ENCODE measurements around the gene CEACAM21. TPM values are rescaled to one million over a fixed set of nuclear protein-coding genes. Genes with fewer than 3 reads are reported as not detected.

CEACAM21 gene
- polyA plus RNA-seq (ENCODE audit: insufficient read length in 10 of 10): 1 to 10 TPM in 9 of 10 donors, under 1 TPM in 1; 0.72 to 3.4 (median 1.7) TPM
- long read RNA-seq, donor 1: 0 reads
- long read RNA-seq, donor 2, partial matches to known transcripts: 0 of 1 reads
- long read RNA-seq, donor 2, other reads (novel, unspliced or antisense): 0 of 1 reads
- long read RNA-seq, donor 3: 0 reads
- long read RNA-seq, donor 4: 0 reads
- long read RNA-seq, donor 5: 0 reads
- long read RNA-seq, donor 6: 0 reads
- long read RNA-seq, donor 7: 0 reads
- long read RNA-seq, donor 8: 0 reads
- long read RNA-seq, donor 9: 0 reads

DNA sequence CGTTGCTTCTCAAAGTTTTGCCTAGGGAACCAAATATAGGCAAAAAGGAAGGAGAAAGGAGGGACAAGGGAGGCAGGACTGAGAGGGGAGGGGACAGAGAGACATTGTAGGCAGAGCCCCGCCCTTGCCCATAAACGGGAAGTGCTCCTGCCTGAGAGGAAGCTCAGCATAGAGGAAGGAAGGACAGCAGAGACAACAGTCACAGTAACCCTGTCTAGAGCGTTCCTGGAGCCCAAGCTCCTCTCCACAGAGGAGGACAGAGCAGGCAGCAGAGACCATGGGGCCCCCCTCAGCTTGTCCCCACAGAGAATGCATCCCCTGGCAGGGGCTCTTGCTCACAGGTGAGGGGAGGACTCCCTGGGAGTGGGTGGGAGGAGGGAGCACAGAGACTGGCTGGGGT lies at the start of gene CEACAM21:
TSS of gene CEACAM21 (plus strand) at position 169 of the 400 bp plus-strand sequence. CDS start at position 278, 109 bp downstream.
- peak in 1 of 3 donors; percentile 36 for DNase-seq

DNA sequence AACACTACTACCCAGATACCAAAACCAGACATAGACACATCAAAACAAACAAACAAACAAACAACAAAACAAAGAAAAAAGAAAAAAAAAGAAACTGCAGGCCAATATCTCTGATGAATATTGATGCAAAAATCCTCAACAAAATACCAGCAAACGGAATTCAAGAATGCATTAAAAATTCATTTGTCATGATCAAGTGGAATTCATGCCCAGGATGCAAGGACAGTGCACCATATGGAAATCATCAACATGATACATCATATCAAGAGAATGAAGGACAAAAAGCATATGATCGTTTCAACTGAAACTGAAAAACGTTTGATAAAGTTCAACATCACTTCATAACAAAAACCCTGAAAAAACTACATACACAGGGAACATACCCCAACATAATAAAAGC lies 48.9 kb upstream of the CEACAM21 start:
- no peak for DNase-seq

DNA sequence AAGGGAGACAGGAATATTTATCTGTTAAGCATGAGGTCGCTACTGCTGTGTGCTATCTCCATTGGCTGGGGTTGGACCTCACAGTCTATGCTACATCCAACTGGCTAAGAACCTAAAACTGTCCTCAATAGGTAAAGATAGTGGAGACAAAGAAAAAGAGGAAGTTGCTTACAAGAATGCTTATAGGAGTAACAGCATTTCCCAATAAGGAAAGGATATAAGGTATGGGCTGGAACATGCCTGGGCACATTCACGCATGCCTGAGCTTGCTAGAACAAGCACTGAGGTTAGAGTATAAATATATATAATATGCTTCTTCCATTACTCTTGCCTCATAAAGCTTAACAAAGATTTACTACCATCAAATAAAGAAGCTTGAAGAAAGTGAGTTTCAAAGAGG lies 47.9 kb upstream of the CEACAM21 start:
- DNase-seq: no peak

DNA sequence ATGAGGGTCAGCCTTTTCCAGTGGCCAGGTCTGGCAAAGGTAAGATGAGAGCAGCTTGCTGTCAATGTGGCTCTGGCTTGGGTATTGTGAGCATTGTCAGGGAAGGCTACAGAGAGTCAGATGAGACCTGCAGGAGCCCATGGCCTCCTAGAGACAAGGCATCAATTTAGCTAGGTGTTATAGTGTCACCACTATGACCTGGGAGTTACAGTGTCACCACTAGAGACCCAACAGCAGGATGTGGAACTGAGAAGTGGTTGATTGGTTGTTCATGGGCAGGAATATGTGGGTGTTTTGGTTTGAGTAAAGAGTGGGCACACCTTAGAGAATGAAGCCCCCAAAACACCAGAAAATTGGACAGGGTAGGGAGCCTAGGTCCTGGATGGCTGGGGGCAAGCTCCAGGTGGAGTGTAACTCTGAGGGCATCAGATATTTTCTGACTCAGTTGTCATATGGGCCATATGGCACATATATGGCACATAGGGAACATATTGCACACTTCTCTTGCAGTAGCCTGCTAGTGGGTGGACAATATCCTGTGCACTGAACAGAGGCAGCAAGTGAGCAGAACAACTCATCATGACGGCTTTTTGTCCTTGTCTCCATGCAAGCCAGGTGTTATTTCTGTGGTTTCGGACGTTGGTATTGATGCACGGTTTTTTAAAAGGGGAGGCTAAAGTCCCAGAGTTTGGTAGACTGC lies 46.3 kb upstream of the CEACAM21 start:
- DNase-seq: no peak

DNA sequence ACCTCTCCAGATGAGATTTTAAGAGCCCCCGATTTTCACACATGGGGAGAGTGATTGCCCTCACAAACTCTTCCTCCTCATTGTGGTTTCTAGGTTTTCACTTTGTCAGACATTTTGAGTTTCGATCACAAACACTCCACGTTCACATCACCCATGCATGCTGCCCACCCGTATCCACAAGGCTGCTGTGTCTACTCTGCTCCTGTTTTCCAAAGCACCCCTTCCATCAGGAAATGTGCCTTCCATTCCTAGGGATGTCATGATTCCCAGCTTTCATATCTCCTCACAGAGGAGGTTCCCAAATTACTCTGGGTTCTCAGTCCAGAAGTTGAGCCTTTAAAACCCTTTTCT lies 45.8 kb upstream of the CEACAM21 start:
- DNase-seq: no peak

DNA sequence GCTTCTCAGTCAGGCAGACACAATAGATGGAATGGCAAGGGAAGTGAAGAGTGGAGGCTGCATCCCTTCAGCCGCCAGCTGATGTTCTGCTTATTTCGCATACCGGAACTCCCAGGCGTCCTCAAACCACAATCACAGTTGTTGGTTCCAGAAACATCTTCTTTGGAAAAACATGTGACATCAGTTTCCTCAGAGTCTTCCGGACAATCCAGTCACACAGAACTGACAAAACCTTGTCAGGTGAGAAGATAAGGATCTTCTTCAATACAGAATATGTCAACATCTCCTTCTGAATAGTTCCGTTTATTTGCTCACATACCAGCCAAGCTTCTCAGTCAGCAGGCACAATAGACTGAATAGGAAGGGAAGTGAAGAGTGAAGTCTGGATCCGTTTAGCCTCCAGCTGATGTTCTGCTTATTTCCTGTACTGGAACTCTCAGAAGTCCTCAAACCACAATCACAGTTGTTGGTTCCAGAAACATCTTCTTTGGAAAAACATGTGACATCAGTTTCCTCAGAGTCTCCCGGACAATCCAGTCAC lies 45.1 kb upstream of the CEACAM21 start:
- DNase-seq: peak in 1 of 3 donors; percentile 47

DNA sequence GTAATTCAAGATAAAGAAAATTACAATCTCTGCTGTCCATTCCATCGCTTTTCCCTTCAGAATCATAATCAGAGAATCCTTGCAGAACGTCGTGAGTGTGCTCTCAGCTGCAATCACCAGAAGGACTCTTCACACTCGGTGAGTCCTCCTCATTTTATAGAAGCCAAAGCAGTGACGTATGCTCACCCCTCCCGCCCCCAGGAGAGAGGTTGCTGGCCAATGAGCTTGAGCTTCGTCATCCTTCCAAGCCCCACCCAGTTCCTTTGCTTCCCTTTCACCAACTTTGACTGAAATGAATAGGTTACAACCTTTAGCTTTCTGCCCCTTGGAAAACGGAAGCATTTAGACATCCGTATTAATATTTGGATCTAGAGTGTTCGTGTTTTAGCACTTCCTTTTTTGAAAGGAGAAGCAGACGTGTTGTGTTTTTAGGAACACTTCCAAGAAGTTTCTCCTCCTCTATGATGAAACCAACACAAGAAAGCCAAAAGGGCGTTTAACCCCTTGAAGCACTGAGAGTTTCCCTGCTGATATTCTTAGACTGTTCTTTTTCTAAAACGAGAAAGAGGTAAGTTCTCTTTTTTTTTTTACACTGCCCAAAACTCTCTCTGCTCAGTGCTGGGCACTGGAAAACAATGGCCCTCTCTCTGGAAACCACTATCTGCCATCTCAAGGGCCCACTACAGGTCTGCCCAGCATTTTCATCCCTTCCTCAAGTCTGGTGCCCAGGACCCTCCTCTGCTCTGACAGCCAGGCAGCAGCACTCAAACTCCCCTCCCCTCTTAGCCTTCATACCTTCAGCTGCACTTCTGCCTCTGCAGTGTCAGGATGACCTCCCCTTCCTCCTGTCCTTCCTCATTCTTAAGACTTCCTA lies 44.3 kb upstream of the CEACAM21 start:
- peak; percentile 31 to 74 (median 55) for DNase-seq

DNA sequence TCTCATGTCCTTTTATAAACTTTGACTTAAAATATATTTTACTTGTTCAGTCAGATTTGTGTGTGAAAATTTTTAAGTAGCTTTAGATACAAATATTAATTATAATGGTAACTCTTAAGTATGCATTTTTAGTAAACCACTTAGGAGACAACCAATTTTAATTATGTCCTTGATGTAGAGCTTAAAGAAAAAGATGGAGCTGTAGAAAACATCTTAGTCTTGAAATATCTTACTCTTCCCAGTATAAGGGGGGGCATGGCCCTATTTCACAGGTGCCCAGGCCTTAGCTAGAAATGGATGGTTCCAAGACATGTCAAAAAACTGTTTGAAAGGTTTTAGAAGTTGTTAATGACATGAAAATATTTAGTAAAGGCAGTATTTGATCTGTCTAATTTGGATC lies 43.4 kb upstream of the CEACAM21 start:
- DNase-seq: no peak

DNA sequence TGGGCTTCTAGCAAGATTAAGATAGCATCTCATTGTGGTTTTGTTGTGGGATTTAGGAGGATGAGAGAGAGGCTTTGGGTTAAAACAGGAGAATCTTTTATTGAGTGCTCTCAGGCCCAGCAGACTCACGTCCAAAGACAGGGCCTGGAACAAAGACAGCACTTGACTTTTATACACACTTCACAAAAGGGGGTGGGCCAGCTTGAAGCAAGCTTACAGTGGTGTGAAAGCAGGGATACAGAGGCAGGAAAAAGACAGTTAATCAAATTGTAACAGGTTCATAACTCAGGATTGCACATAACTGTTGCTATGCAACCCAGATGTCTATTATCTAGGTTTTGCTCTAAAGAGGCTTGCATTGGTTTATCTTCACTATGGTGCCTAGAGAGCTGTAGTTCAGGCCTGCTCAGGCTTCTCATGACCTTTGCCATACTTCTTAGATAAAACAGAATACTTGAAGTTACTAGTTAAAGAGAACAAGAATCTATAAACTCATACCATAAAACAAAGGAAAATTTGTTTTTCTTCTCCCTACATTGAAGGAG lies 42.2 kb upstream of the CEACAM21 start:
- DNase-seq: no peak

DNA sequence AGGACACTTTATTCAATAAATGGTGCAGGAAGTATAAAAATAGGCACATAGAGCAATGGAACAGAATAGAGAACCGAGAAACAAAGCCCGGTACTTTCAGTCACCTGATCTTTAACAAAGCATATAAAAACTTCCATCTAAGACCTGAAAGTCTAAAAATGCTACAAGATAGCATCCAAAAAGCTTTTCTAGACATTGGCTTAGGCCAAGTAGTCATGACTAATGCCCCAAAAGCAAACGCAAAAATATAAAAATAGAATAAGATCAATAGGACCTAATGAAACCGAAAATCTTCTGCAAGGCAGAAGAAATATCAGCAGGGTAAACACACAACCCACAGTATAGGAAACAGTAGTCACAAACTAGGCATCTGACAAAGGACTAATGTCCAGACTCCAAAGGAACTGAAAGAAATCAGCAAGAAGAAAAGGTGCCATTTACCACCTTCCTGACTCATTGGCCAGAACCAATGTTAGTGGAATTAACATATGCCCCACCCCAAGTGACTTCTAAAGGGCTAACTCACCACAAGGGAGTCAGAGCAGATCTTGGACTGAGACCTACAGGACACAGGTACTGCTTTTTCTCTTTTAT lies 40.8 kb upstream of the CEACAM21 start:
- DNase-seq: no peak

DNA sequence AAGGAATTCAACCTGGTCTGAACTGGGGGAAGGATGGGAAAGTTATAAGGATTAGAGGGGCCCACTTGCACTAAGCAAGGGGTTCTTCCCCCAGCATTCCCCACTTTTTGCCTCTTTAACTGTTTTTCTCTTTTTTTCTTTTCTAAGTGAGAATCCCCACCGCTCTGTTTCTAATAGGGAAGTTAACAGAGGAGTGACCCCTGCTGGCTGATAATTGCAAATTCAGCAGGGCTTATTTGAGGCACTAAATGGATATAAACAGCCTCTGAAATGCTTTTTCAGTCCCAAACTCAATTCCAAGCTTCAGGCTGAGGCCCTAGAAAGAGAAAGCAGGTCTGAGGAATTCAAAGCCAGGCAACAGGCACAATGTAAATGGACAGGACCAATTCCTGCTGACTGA lies 38.2 kb upstream of the CEACAM21 start:
- DNase-seq: no peak

DNA sequence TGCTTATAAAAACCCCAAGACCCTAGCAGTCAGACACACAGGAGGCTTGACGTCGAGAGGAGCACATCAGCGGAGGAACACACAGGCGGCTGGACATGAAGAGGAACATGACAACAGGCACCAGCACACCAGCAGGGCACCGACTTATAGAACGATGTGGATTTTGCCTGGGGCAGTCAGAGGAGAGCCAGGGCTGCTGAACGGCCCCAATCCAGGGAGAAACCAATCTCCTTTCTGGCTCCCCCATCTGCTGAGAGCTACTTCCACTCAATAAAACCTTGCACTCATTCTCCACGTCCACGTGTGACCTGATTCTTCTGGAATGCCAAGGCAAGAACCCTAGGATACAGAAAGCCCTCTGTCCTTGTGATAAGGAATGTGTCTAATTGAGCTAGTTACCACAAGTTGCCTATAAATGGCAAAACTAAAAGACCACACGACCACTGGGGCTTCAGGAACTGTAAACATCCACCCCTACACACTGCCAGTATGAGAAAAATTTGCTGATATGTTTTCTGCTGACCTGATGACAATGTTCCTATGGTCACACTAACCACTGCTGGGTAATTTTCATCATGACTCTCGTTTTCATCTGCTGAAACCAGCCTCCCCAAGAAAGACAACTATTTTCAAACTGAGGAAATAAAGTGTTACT lies 35.8 kb upstream of the CEACAM21 start:
- no peak for DNase-seq

DNA sequence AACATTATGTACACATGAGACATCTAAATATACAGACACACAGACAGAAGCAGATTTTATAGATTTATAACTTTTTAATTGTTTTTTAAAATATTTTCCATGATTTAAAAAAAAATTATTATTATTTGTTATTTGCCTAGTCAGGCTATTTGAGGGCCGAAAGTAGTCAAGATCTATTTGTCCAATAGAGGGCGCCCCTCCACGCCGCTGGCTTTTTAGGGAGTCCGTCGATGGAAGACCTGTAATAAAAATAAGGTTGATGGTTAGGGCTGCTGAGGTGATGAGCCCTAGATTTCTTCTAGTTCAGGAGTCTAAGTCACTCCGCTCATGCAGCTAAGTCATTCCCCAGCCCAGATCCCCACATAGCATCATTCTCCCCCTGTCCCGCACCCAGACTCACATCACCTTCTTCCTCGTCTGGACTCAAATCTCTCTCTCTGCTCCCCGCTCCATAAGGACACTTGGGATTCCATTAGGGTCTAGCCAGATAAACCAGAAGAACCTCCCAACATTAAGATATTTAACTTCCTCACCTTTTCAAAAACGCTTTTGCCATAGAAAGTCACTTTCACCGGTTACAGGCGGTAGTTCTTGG lies 33.9 kb upstream of the CEACAM21 start:
- DNase-seq: peak in 1 of 3 donors; percentile 36

DNA sequence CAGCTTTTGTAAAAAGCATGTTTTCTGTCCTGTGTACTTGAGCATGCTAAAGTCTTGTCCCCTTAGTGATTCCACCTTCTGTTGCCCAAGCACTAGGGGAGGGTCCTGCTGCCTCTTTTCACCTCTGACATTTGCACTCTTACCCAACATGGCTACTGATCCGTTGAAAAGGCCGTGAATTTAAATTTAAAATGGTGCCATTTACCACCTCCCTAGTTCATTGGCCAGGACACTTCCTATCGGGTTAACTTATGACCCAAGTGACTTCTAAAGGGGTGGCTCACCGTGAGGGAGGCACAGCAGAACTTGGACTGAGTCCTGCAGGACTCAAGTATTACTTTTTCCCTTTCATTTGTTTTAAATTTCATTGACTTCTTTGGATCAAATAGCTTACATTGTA lies 33.3 kb upstream of the CEACAM21 start:
- DNase-seq: no peak

DNA sequence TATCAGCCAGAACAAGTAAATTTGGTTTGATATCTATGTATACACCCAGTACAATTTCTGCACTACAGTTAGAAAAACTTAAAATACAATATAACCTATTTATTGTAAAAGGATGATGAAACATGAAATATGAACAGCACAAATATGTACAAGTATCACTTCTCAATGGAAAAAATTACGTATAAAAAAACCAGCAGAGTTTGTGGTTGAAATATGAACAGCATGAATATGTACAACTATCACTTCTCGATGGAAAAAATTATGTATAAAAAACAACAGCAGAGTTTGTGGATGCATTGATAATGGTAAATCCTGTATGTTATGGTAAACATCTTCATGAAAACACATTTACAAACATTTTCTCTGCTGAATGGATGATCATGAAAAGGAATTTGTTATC lies 32.4 kb upstream of the CEACAM21 start:
- DNase-seq: no peak

DNA sequence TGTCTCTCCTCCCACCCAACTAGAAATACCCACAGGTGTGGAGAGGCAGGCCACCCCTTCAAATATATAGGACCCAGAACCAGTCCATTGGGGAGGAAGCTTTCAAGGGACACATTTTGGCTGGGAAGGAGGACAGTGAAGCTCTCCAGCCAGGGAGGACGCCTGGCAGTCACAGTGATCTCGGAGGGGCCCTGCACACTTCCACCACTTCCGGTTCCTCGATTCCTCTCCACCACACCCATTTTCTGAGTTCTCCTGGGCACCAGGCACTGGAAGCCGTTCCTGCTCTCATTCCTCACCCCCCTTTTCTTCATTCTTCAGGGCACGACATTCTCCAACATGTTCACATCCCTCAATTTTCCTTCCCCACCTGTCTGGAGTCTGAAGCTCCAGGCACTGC lies 30.4 kb upstream of the CEACAM21 start:
- no peak for DNase-seq

DNA sequence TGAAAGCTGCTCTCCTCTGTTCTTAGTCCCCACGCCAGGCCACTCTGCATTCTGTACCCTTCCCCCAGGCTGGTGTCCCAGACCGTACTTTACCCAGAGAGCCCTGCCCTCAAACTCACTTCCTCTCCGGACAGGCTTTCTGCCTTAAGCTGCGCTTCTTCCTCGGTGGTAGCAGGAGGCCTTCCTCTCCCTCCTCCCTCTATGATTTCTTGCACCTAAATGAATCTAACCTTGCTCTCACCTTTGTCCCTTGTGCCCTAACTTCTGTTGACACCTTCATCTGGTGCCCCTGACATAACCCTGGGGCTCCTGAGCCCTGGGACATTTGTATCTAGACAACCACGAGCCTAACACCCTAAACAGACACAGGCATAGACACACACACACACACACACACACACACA lies 29.6 kb upstream of the CEACAM21 start:
- DNase-seq: peak in 1 of 3 donors; percentile 22

DNA sequence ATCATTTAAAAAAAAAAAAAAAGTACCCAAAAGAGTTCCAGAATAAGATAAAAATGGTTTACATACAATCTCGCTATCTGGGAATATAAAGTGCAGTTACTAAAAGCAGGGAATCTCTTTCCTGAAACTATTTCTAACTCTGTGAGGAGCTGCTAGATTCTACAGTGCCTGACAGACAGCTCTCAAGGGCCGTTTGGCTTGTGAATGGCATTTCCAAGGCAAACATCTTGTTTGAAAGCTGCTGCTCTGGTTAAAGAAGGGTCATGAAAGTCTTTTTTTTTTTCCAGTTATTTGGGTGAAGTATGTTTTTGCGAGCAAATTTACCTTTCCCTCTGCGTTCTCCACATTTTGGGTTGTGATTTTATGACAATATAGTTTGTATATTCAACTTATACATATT lies 29.0 kb upstream of the CEACAM21 start:
- no peak for DNase-seq

DNA sequence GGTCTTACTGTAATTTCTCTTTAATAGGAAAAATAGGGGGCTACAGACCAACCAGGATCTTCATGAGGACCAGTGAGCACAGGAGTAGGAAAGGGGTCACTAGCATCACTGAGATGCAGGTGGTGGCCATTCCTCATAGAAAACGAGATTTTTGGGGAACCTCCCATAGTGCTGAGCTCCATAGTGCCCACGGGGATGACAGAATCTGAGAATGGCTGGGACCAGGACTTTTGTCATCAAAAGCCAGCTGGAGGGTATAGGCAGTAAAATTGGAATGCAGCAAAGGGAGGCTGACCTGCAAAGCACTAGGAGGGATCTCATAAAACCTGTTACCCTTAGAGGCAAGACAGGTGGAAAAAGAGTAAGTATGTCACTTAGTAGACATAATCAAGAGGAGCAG lies 28.4 kb upstream of the CEACAM21 start:
- DNase-seq: no peak

DNA sequence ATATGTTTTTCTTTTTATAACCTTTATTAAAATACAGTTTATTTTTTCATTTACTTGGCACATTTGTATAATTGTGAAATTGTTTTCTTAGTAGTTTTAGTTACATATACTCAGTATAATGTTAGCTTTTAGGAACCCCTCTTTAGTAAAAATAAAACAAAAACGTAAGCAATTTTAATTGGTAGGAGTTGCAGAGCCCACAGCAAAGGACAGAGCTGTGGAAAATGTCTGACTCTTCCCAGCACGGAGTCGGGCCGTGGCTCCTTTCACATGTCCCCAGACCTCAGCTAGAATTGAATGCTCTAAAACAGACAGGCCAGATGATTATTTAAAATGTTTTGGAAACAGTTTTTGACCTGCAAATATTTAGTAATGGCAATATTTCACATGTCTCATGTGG lies 27.9 kb upstream of the CEACAM21 start:
- no peak for DNase-seq

All from muscle of back (tissue), 13 donors.